Suppressor macrophage (primary cell): ENCODE measurements around the gene ANKMY1.

Source experiments
- DNase-seq, 4 experiments: peaks; one replicate each; pipeline ENCODE4 v3.0.0-alpha.2; 2020 to 2022

Gene ANKMY1

GRCh38 chr2:240442891-240443715 is 114.7 kb downstream of the ANKMY1 start:
- DNase-seq = no peak

- no peak for DNase-seq
Measured at GRCh38 chr2:240441993-240442411, 115.8 kb downstream of the ANKMY1 start.

- peak in 1 of 4 experiments; percentile 1 for DNase-seq
Measured at GRCh38 chr2:240441326-240441992, 116.3 kb downstream of the ANKMY1 start.

- peak in 1 of 4 experiments; percentile 1 for DNase-seq
Measured at GRCh38 chr2:240440704-240441320, 117.0 kb downstream of the ANKMY1 start.

GRCh38 chr2:240440251-240440650 is 117.5 kb downstream of the ANKMY1 start:
- peak in 1 of 4 experiments; percentile 1 for DNase-seq

GRCh38 chr2:240439698-240440151 is 118.1 kb downstream of the ANKMY1 start:
- DNase-seq = peak in 1 of 4 experiments; percentile 1

- no peak for DNase-seq
Measured at GRCh38 chr2:240438810-240439697, 118.7 kb downstream of the ANKMY1 start.

- DNase-seq = peak; percentile 63 to 86 (median 78)
Measured at GRCh38 chr2:240437861-240438809, 119.7 kb downstream of the ANKMY1 start.

- no peak for DNase-seq
Measured at GRCh38 chr2:240437551-240437860, 120.3 kb downstream of the ANKMY1 start.

GRCh38 chr2:240436683-240437550 is 120.9 kb downstream of the ANKMY1 start:
- DNase-seq = peak in 1 of 4 experiments; percentile 22

GRCh38 chr2:240435948-240436682 is 121.7 kb downstream of the ANKMY1 start:
- DNase-seq = peak in 3 of 4 experiments; percentile 9 to 28 (median 14)

- DNase-seq = peak; percentile 46 to 78 (median 54)
Measured at GRCh38 chr2:240435457-240435947, 122.3 kb downstream of the ANKMY1 start, which contains the start of gene GPC1. GPC1 (plus strand) TSS chr2:240435663; CDS start chr2:240435919, 256 bp downstream.

GRCh38 chr2:240434728-240435456 is 122.9 kb downstream of the ANKMY1 start:
- peak; percentile 53 to 77 (median 61) for DNase-seq

GRCh38 chr2:240433973-240434727 is 123.6 kb downstream of the ANKMY1 start:
- peak; percentile 17 to 62 (median 29) for DNase-seq

GRCh38 chr2:240432820-240433801 is 124.7 kb downstream of the ANKMY1 start:
- peak in 1 of 4 experiments; percentile 1 for DNase-seq

- DNase-seq = no peak
Measured at GRCh38 chr2:240432430-240432819, 125.4 kb downstream of the ANKMY1 start.
